Endodermal cell (in vitro differentiated cells): Measurements from ENCODE around the gene SLC35F1. TPM values are rescaled to one million over a fixed set of nuclear protein-coding genes. Genes with fewer than 3 reads are reported as not detected.

Experiments used
- DNase-seq: peaks from one replicate; pipeline ENCODE4 v3.0.0-alpha.2; 2017
- H3K27ac ChIP-seq: 2 replicates; pipeline ENCODE4 v1.5.1; 2013; ENCODE audit warnings: mild to moderate bottlenecking, low read depth, low read length, moderate library complexity
- H3K27me3 ChIP-seq: 2 replicates; pipeline ENCODE4 v1.6.1; 2013; ENCODE audit warnings: mild to moderate bottlenecking, low read length, moderate library complexity; ENCODE audit not compliant: insufficient read depth, control insufficient read depth, poor library complexity, severe bottlenecking
- H3K36me3 ChIP-seq: 2 replicates; pipeline ENCODE4 v1.7.0; 2013; ENCODE audit warnings: mild to moderate bottlenecking, low read length, moderate library complexity; ENCODE audit not compliant: control insufficient read depth, insufficient read depth
- H3K4me1 ChIP-seq: one replicate; pipeline ENCODE4 v1.7.0; 2013; ENCODE audit warnings: low read length; ENCODE audit not compliant: control insufficient read depth, insufficient read depth
- H3K4me3 ChIP-seq: 2 replicates; pipeline ENCODE4 v1.5.1; 2013; ENCODE audit warnings: mild to moderate bottlenecking, low read length, moderate library complexity
- H3K9ac ChIP-seq: 2 replicates; pipeline ENCODE4 v1.6.1; 2013; ENCODE audit warnings: mild to moderate bottlenecking, low read length, moderate library complexity; ENCODE audit not compliant: poor library complexity, severe bottlenecking; ENCODE audit errors: extremely low read depth
- H3K9me3 ChIP-seq: 2 replicates; pipeline ENCODE4 v1.6.1; 2013; ENCODE audit warnings: mild to moderate bottlenecking, low read length, moderate library complexity; ENCODE audit not compliant: control insufficient read depth
- H3K27ac Mint-ChIP-seq: 2 replicates; pipeline ENCODE4 v1.8.0; 2020; ENCODE audit warnings: mixed read lengths
- H3K27me3 Mint-ChIP-seq: 2 replicates; pipeline ENCODE4 v1.8.0; 2021; ENCODE audit warnings: mild to moderate bottlenecking, mixed read lengths; ENCODE audit not compliant: insufficient read depth
- H3K36me3 Mint-ChIP-seq: 2 replicates; pipeline ENCODE4 v1.8.0; 2020; ENCODE audit warnings: low read depth, mixed read lengths
- H3K4me1 Mint-ChIP-seq: 2 replicates; pipeline ENCODE4 v1.8.0; 2020; ENCODE audit warnings: mixed read lengths
- H3K4me3 Mint-ChIP-seq: 2 replicates; pipeline ENCODE4 v1.8.0; 2020; ENCODE audit warnings: mild to moderate bottlenecking, moderate library complexity, mixed read lengths
- H3K9me3 Mint-ChIP-seq: 2 replicates; pipeline ENCODE4 v1.8.0; 2020; ENCODE audit warnings: mild to moderate bottlenecking, mixed read lengths
- WGBS, 2 experiments: methylation state at CpG; one replicate each; pipeline versions ENCODE4 v1.1.5 to v1.1.7; 2013; ENCODE audit warnings: missing lambda C conversion rate in 2 of 2, mixed read lengths in 1 of 2; ENCODE audit not compliant: insufficient coverage in 1 of 2, insufficient read length in 1 of 2; 5-methylcytosine and 5-hydroxymethylcytosine counted together
- total RNA-seq, 2 donors: library from RNA; stranded (reverse); fragmentation: NEBNext Ultra II Directional in 1 of 2; extraction: Animal tissue kit (Norgen Biotek cat#: 25700) in 1 of 2; gene quantifications; 2 replicates in 1 of 2; 3 replicates in 1 of 2; pipeline ENCODE4 v1.2.1, GENCODE V29; 2021
- TF ChIP-seq, protein P1 (sequence below): fragments of 200-600 bp; sonication (generic); conservative IDR thresholded peaks from 2 replicates; pipeline ENCODE4 v1.5.0; 2021; ENCODE audit warnings: antibody characterized with exemption, mild to moderate bottlenecking

The SLC35F1 gene
- total RNA-seq, 2 donors from 2014 or later: 6.7 to 12.8 TPM

DNA sequence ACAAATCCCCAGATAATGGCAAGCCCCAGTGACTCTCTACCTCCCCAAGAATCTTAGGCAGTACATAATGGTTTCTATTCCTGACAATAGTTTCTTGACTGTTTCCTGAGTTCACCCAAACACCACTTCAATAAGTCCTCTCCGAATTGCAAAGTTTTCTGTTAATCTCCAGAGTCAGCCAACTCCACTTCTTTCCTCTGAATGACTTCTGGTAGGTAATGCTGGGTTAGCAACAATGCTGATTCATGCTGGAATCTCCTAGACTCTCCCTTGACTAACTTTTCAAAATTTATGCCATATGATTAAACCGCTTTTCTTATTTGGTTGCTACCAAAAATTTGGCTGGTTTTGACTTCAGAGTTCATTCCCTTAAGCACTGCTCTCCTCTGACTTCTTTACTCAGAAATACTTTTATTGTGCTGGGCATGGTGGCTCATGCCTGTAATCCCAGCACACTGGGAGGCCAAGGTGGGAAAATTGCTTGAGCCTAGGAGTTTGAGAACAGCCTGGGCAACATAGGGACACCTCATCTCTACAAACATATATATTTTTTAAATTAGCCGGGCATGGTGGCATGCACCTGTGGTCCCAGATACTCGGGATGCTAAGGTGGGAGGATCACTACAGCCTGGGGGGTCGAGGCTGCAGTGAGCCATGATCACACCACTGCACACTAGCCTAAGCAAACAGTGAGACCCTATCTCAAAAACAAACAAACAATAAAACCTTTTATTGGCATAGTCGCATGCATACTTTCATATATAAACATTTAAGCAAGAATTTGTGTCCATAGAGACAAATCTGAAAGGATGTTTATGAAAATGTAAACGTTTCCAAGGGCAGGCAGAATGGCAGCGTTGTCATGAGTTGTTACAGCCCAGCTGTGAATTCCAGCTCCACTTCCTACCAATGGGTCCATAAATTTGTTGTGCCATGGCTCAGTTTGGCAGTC is 391.7 kb downstream of the SLC35F1 start:
- no peak overlapping the region for H3K27ac Mint-ChIP-seq

DNA sequence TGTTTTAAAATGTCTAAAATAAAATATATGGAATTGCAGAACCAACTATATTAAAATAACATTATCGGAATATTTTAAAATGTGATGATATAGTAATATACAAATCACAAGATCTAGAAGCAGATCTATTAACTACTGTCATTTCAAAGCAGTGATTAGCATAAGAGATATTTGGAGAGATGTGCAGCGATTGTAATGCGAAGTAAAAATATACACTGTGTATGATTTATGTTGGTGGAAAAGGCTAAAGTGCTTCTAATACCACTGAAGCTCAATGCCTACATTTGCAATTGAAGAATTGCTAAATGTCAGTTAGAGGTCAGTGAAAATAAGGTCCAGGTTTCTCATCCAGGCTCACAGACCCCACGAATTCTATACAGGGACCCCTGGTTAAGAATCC is 392.4 kb downstream of the SLC35F1 start:
- Mint-ChIP-seq H3K9me3 (no peaks in the 10 kb centered on the region), H3K27ac (no peak overlapping the region), H3K36me3 (no peaks in the 10 kb centered on the region), H3K27me3 (no peaks in the 10 kb centered on the region), H3K4me3 (no peak overlapping the region), H3K4me1 (no peaks in the 10 kb centered on the region)
- TF ChIP-seq, protein P1, sequence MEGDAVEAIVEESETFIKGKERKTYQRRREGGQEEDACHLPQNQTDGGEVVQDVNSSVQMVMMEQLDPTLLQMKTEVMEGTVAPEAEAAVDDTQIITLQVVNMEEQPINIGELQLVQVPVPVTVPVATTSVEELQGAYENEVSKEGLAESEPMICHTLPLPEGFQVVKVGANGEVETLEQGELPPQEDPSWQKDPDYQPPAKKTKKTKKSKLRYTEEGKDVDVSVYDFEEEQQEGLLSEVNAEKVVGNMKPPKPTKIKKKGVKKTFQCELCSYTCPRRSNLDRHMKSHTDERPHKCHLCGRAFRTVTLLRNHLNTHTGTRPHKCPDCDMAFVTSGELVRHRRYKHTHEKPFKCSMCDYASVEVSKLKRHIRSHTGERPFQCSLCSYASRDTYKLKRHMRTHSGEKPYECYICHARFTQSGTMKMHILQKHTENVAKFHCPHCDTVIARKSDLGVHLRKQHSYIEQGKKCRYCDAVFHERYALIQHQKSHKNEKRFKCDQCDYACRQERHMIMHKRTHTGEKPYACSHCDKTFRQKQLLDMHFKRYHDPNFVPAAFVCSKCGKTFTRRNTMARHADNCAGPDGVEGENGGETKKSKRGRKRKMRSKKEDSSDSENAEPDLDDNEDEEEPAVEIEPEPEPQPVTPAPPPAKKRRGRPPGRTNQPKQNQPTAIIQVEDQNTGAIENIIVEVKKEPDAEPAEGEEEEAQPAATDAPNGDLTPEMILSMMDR: no peak
- no peak overlapping the region for H3K9ac ChIP-seq
- H3K27ac ChIP-seq: no peak overlapping the region
- H3K36me3 ChIP-seq: no peaks in the 10 kb centered on the region
- DNase-seq: no peak
- H3K9me3 ChIP-seq: no peaks in the 10 kb centered on the region
- no peaks in the 10 kb centered on the region for H3K4me1 ChIP-seq
- WGBS, 2 experiments: 86 to 100% methylated on average over 2 to 3 of the region's 4 CpGs
- H3K27me3 ChIP-seq: no peaks in the 10 kb centered on the region
- no peak overlapping the region for H3K4me3 ChIP-seq

More for the DNA sequence above, 391.7 kb downstream of the SLC35F1 start:
- no peaks in the 10 kb centered on the region for H3K4me1 Mint-ChIP-seq
- DNase-seq: no peak
- no peaks in the 10 kb centered on the region for H3K36me3 Mint-ChIP-seq
- no peak overlapping the region for H3K27ac ChIP-seq
- H3K27me3 Mint-ChIP-seq: no peaks in the 10 kb centered on the region
- no peaks in the 10 kb centered on the region for H3K9me3 ChIP-seq
- TF ChIP-seq, protein P1: no peak
- H3K36me3 ChIP-seq: no peaks in the 10 kb centered on the region
- H3K9me3 Mint-ChIP-seq: no peaks in the 10 kb centered on the region
- no peaks in the 10 kb centered on the region for H3K4me1 ChIP-seq
- H3K27me3 ChIP-seq: no peaks in the 10 kb centered on the region
- H3K9ac ChIP-seq: no peak overlapping the region
- H3K4me3 ChIP-seq: no peak overlapping the region
- WGBS, 2 experiments: 94 to 100% methylated on average over 2 to 8 of the region's 8 CpGs
- no peak overlapping the region for H3K4me3 Mint-ChIP-seq

DNA sequence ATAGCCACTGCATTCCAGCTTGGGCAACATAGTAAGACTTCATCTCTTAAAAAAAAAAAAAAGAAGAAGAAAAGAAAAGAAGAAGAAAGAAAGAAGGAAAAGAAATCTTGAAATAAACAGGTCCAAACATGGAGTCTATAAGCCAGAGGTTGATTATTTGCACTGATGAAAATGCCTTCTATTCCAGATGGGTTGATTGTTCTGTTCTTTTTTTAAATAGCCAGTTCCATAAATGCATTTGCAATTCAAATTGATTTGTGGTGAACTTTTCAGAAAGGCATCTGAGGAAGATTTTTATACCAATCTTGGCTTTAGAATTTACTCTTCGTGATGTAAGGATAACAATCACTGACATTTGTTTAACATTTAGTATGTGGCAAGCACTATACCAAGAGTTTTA is 397.3 kb downstream of the SLC35F1 start:
- TF ChIP-seq, protein P1: no peak
- 80% methylated on average over 1 of the region's 1 CpG; no CpG with 5 or more reads in 1 of the 2 experiments for WGBS, 2 experiments

More for the DNA sequence above, 397.3 kb downstream of the SLC35F1 start:
- Mint-ChIP-seq H3K9me3 (no peaks in the 10 kb centered on the region), H3K27me3 (no peaks in the 10 kb centered on the region), H3K27ac (no peak overlapping the region), H3K4me3 (no peak overlapping the region), H3K4me1 (peaks cover 2% of the 10 kb centered on the region), H3K36me3 (no peaks in the 10 kb centered on the region)
- H3K27ac ChIP-seq: no peak overlapping the region
- H3K4me1 ChIP-seq: no peaks in the 10 kb centered on the region
- no peaks in the 10 kb centered on the region for H3K27me3 ChIP-seq
- no peaks in the 10 kb centered on the region for H3K36me3 ChIP-seq
- no peaks in the 10 kb centered on the region for H3K9me3 ChIP-seq
- H3K4me3 ChIP-seq: no peak overlapping the region
- no peak overlapping the region for H3K9ac ChIP-seq
- no peak for DNase-seq
